HG02870 (cell line): Measurements from ENCODE around the gene F13A1.
"Not testable (repeated sequence)": the region's sequence is repeated elsewhere in the genome, so short reads cannot be mapped to it uniquely, and the experiment has no call there.

ENCODE experiments used
- ATAC-seq: cut with Tn5 transposase; IDR thresholded peaks from one replicate; pipeline ENCODE4 v1.9.1; 2021; ENCODE audit warnings: mild to moderate bottlenecking, moderate library complexity; ENCODE audit not compliant: unreplicated experiment

Gene F13A1

DNA sequence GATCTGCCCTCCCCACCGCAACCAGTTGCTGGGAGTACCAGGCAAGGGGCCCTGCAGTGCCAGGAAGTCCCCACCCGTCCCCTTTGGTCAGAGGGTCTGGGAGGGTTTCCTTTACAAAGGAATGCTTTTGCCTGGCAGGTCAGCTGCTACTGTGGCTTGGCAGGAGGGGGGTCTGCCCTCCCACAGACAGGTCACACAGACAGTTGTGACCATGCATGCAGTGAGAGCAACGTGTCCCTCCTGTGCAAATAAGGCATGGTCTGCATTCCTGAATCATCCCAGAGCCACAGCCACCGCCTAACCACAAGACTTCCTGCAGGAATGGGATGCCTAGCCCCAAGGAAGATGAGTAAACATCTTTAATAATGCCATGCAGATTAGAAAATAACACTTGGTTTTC, 439 bp upstream of the F13A1 start:
- ATAC-seq = no peak

DNA sequence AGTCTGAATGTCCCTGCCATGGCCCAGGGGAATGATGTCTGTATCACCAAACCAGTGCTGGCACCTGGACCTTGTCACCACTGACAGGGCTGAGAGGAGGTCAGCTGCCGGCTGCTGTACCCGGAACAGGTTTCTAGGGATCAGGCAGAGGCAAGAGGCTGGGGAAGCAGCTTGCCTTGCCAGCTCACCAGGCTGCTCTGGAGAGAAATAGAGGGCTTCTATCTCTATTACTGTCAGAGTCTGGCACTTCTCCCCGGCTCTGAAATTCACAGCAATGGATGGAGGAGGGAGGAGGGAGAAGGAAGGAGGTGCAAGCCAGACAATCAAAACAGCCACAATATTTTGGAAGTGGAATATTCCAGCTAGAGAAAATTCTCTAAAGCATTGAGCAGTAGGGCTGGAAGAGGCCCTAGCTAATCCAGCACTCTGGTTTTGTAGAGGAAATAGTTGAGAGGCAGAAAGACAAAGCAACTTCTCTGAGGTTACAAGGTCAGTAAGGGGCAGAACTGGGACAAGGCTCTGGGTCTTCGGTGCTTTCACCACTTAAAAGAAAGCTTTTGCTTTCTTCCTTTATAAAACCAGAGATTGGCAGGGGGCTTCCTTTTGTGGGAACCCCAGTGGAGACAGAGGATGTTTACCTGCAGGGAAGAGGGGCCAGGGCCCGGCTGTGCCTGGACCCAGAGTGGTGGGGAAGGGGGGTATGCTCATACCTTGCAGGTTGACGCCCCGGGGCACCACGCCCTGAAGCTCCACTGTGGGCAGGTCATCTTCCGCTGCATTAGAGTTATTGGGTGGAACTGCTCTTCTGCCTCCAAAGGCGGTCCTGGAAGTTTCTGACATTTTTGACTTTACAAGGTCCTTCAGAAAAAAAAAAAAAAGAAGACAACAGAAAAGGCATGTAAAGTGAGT, 2.4 kb downstream of the F13A1 start:
- ATAC-seq = no peak

DNA sequence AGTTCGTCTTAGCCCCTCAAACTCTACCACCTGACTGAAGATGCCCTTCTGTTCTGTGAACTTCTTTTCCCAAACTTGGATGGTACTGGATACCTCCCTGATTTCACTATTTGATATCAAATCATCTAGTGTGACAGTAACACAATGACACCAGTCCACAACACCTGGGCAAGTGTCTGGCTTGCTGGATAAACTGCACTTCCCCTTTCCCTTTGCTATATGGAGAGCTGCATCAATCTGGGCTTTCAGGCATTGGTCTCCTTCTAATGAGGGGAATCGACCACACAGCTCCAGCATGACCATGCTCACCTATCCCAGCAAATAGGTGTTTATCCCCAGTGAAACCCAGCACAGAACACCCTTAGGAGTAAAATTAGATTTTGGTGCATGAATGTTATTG, 3.1 kb downstream of the F13A1 start:
- no peak for ATAC-seq

DNA sequence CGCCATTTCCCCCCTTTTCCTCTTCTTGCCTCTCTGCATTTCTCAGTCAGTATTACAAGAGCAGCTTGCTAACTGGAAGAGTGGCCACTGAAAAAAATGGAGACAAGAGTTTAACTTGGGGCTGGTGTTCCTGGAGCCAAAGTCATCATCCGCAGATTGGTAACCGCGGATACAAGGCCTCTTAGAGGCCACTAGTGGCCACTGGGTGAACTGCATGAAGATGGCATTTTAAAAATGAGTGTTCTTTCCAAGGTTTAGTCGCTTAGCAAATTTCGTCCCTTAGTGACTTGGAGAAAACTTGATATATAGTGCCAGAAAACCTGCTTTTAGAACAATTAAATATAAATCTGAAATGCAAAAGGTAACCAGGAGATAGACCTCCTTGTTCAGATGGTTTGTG, 4.8 kb downstream of the F13A1 start:
- peak; percentile 65 for ATAC-seq

DNA sequence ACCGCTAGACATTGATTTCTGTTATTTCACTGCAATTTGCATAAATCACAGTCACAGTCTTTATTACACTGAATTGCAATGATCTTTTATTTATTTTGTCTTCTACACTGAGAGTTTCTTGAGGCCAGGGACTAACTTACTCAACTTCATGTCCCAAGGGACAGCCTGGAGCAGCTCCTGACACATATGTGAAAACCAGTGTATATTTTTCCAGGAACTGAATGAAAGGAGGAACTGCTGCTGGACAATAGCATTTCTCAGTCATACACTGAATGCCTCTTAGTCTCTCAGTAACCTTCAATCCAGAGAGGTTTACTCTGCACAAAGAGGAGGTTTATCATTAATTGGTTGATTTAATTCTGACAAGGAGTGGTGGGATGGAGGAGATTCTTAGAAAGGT, 5.9 kb downstream of the F13A1 start:
- no peak for ATAC-seq

DNA sequence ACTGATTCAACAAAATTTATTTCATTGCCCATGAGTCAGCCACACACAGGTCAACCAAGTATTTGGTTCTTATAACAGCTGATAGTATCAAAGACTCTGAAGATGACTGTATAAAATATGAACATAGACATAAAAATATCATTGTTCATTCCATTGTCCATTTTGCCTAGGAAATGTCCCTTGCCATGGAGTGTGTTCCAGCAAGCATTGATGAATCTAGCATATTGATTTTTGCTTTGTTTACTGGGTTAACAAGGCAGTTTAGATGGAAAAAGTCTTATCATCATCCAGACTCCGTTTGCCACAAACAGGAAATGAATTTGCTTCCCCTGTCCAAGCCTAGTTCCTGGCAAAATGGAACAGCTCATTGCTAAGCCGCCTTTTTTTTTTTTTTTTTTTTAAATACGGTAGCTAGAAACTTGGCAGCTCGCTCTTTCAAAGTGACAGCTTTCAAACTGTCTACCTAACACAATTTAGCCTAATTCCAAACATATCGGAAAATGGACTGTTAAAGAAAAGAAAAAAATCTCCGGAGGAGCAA, 7.5 kb downstream of the F13A1 start:
- ATAC-seq = no peak

DNA sequence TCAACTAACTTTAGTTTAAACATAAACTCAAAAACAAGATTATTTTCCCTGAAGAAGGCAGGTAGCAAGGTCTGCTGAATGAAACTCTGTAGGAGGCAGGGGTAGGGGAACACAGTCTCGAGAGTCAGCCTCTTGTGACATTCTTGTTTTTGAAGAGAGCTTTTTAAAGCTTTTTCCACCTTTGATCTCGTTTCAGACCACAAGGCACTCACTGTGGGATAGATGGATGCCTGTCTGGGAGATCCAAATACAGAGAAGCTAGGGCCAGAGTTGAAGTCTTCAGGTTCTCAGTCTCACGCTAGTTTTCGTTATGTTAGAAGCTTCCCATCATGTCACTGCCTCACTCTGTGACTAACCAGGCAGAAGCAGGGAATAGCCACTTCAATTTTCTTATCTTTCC, 14.9 kb downstream of the F13A1 start:
- no peak for ATAC-seq

DNA sequence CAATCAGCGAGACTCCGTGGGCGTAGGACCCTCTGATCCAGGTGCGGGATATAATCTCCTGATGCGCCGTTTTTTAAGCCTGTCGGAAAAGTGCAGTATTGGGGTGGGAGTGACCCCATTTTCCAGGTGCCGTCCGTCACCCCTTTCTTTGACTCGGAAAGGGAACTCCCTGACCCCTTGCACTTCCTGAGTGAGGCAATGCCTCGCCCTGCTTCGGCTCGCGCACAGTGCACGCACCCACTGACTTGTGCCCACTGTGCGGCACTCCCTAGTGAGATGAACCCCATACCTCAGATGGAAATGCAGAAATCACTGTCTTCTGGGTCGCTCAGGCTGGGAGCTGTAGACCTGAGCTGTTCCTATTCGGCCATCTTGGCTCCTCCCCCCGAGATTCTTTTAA, 20.1 kb downstream of the F13A1 start:
- not testable (repeated sequence) for ATAC-seq

DNA sequence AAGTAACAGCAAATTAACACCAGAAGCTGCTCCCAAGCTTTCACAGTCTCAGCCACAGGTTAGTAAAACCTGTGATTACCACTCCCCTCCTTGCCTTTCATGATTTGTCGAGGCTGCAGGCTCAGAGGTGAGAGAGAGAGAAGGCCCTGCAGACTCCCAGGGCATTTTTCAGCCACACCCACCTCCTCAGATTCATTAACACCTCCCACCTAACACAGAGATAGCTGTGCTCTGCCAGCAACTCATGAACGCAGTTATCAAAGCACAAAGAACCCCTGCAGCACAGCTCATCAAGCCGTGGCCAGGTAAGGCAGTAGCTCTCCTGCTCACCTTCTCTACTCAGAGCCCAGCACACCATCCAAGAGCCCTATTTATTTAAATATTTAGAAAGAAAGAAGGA, 27.1 kb downstream of the F13A1 start:
- no peak for ATAC-seq

DNA sequence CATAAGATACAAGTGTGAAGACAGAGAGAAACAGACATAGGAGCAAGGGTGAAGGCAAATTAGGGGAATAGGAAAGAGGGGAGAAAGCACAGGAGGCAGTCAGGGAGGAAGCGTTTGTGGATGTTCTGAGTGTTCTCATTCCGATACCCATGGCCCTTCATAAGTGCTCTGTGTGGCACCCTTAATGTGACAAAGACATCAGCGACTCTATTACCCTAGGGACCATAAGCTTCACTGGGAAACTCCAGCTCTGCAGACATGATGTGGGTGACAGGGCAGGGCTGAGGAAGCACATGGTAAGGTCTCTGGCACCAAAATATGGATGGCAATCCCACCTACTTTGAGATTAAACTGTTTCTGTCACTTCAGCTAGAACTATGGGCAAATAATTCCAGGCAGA, 33.0 kb downstream of the F13A1 start:
- ATAC-seq = no peak

DNA sequence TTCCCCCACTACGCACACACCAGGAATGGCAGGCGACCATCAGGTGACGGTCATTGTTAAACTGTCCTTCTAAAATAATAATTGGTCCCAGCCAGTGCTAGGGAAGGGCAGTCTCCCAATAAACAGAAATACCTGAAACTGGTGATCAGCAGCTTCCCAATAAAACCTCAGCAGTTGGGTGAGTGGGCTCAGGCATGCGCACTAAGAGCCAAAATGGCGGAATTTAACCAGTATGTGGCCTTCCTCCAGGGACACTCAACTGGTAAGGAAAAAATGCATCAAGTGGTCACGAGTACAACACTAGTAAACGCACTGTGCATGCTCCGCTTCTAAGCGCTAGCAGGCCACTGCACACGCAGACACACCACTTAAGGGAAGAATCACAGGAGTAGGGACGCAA, 34.8 kb downstream of the F13A1 start:
- no peak for ATAC-seq

DNA sequence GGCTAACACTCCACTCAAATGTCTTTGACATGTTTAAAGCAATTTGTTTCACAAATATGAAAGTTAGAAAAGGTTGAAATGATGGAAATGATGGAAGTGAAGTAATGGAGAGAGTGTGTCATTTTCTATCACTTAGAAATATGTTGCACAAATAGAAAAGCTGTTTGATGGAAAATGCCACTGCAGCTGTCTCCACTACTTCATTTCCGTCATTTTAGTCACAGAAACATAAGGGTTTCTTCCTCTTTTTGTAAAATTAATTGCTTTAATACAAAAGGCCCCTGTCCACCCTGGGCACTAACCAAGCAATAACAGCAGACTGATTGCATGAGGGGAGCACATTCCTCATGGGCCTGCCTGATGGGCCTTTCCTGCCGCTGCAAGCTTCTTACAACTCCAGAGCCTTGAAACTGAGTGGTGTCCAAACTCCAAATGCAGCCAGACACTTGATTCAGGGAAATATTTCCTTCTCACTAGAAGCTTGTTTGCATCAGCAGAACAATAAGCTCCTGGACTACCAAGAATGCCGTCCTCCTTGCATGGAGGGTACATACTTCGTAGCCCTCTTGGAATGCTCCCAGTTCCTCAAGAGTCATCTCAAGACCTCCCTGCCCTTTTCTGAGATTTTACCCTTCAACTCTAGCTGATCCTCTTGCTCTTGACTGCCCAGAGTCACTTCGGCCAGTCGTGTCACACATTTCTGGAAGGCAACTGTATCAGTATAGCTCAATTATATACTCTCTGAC, 36.1 kb downstream of the F13A1 start:
- no peak for ATAC-seq

DNA sequence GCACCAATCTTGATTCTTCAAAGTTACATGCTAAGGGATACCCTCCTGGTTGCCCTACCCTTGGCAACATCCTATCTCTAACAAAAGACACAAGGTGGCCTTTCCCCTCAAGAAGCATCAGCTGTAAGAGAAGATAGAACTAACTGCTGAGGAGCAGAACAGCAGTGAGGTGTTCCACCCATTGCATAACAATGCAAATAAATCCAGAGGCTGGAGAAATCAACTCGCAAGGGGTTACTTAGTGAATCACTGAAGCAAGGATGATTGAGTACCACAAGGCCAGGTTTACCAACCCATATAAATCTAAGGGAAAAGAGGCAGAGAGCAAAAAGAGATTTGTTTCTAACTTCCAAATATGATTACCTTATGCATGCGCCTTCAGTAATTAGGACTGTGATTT, 36.7 kb downstream of the F13A1 start:
- no peak for ATAC-seq

DNA sequence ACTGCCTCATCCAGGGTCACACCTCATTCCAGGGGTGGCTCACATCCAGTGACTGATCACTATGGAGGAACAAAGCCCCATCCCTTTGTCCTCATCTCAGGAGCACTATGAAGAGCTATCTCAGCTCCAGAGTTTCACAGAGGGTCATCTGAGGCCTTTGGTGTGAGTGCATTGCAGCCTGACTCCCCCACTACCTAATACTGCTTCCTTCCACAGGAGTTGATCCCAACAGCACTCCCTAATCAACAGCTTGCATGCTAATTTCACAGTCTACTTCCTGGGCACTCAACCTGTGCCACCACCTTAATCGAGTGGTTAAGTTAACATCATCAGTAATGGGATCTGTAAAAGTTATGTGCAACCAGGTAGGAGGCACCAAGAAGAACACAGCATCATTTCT, 37.7 kb downstream of the F13A1 start:
- ATAC-seq = no peak

DNA sequence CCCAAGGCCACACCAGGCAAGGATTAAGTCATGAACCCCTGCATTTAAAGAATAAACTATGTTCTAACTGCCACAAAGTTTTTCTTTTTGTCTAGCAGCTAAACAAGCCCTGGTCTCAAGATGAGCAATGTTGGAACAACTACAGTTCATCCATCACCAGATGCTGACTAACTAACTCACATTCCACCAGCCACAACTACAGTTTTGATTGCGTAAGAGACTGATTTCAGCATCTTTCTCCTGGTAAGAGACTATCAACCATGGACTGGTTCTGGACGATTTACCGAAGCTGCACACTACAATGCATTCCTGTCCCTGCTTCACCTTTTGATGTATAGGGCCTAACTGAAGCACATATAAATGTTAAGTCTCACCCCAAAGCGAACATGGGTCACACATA, 43.0 kb downstream of the F13A1 start:
- no peak for ATAC-seq

DNA sequence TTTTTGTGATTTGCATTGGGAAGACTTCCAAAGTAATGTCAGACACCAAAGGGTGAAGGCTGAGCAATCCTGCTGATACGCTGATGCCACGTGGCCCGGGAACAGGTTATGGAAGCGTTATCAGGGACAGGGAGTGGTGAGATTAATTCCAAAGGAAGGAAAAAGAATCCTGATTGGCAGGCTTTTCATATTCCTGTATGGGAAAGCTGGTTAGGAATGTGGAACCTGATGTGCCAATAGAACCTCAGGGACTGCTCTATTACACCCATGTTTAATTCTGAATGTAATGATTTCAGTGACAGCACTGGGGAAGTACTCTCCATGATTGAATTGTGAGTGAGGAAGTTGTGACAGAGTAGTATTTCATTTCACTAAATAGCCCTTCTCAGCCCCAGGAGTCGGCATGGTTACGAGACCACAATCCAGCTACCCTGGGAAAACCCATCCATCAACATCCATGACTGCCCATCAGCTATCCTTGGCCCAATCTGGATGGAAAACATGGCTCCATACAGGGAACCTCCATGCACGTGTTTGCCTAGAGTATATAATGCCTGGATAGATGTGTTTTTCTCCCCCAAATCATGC, 49.4 kb downstream of the F13A1 start:
- ATAC-seq = no peak

DNA sequence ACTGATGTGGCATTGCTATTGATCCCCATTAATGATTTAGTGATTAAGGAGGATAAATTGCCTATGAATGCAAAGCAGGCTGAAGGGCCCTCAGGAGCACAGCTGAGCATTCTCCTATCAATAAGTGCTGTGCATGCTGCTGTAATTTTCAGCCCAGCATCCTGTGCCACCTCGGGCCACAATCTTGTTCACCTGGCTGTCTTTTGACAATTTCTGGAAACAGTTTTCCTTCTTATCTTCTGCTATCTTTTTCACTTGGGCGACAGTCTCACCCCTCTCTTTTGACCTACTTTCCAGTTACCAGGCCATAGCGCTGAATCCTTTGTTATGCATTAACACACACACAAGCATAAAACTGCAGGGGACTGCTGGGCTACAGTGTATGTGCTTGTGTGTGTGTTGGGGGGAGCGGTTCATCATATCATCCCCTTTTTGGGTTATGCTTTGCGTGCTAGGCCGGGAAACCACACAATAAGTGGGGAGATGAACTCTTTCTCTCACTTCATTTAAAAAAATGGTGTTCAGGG, 60.2 kb downstream of the F13A1 start:
- ATAC-seq = no peak

DNA sequence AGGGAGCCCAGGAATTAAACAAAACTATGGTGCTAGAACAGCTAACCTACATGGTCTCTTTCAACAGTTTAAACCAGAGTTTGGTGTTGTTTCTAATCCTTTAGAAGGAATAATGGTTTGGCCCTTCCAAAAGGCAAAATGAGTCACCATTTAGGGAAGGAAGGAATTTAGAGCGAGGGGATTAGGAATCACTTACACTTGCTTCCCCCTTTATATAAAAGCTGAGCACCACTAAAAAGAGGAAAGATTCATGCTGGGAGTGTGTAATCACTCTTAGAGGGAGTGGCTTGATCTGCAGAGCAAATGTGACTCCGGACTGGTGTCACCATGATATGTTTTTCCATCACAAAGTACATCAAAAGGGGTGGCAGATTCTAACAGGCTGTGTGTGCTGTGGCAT, 63.6 kb downstream of the F13A1 start:
- ATAC-seq = no peak

DNA sequence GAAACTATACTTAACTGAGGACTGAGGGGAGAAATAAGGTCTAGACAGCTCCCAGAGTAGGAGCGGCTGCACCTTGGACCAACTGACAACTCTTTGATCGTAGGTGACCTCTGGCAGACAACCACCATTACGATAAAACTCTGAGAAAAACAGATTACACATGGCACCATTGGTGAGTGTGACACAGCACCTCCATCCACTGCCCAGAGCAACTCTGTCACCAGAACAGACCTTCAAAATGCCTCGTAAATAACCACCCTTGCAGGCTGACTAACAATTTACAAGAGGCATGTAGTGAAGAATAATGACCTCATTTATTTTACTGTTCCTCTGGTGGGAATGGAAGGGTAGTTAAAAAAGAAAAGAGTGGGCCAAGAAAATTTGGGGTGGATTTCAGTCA, 64.2 kb downstream of the F13A1 start:
- no peak for ATAC-seq

DNA sequence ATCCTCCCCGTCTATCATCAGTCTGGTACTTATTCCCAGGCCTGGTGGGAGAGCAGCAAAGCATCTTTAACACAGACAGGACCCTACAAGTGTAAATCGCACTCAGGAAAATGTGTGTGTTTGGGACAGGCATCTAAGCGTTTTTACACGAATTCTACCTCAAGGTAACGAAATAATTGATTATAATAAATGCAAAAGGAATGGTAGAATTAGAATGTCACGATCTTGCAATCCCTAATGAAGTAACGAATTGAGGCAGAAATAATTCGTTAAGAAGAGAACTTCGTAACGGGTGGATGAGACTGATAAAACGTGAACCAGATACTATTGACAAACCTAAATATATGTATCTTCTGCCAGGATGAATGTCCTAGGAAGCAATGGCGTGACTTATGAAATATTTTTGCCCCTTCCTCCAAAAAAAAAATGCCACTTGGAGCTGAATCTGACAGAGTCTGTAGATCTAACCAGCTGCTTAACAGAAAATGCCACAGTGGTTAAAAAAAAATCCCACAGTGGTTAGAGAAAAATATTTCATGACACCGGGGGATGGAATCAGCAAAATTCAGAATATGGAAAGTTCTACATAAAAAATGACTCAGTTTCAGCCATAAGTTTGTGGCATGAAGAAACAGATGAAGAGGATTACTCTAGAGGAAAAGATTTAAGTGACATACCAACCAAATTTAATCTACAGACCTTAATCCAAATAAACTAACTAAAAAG, 68.7 kb downstream of the F13A1 start:
- no peak for ATAC-seq

DNA sequence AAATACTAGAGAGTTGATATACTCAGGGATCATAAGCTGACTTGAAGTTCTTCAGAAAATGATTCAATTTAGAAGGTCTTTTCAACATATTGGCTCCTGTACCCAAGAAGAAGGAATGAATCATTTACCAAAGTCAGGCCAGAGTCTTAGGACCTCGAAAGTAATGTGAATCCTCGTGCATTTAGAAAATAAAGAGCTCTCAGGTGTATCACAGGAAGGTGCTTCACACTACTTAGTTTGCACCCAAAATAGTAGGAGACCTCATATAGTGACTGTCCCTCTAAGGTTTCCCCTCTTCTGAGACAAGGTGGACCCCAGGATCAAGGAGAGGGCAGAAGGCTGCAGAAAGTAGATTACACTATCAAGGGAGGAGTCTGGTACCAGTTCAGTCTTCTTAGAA, 71.8 kb downstream of the F13A1 start:
- ATAC-seq = no peak
